NB4 (cell line): Measurements from ENCODE around the gene ZAR1.

ENCODE experiments used
- CTCF ChIP-seq: IDR thresholded peaks from one replicate; pipeline ENCODE4 v1.5.1; 2012; ENCODE audit warnings: low read depth, low read length
- MAX ChIP-seq: IDR thresholded peaks from 2 replicates; pipeline ENCODE4 v1.6.1; 2011; ENCODE audit warnings: low read depth, low read length
- MYC ChIP-seq: IDR thresholded peaks from 2 replicates; pipeline ENCODE4 v1.6.1; 2011; ENCODE audit warnings: low read depth, low read length
- POLR2A ChIP-seq: IDR thresholded peaks from 2 replicates; pipeline ENCODE4 v1.6.1; 2011; ENCODE audit warnings: mild to moderate bottlenecking; ENCODE audit not compliant: insufficient read length; ENCODE audit errors: extremely low read depth

GRCh38 chr4:48489683-48490011 is 405 bp upstream of the ZAR1 start:
- TF ChIP-seq CTCF (no peak), POLR2A (no peak), MAX (no peak), MYC (no peak)
